ENCODE measurements around the gene UNC13C.

The UNC13C gene

GRCh38 chr15:54026258-54026657 lies 48.0 kb downstream of the UNC13C start:
- no peak for DNase-seq (ENCODE audit: low spot score)

DNA sequence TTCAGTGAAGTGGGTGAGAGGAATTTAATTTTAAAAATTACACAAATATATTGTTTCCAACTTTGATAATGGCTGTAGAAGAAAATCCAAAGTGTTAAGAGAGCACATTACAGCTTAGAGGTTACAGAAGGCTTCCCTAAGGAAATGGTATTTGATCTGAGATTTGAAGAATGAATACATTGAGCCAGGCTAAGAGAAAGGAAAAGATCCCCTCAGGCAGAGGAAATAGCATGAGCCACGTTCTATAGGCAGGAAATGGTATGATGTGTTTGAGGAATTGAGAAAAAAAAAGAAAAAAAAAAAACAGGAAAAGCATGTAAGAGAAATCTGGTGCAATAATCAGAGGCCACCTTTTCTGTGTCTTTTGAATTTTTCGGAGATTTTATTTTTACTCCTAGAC lies 48.6 kb downstream of the UNC13C start:
- no peak for DNase-seq (ENCODE audit: low spot score)

DNA sequence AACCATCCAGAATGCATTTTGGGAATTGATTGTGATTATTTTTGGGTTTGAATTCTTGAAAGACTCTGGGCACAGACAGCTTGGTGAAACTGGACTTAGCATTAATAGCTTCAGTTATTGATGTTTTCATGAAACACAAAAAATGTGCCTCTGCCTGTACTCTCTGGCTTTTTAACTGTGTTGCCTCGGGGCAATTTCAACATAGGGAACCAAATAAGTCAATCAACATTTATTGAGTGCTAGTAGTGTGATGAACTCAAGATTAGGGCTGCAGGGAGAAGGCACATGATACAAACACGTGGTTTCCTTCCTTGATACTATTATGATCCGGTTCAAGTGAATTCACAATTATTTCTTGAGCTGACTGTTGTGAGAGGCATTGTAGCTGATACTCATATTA lies 50.8 kb downstream of the UNC13C start:
- no peak for DNase-seq (ENCODE audit: low spot score)

DNA sequence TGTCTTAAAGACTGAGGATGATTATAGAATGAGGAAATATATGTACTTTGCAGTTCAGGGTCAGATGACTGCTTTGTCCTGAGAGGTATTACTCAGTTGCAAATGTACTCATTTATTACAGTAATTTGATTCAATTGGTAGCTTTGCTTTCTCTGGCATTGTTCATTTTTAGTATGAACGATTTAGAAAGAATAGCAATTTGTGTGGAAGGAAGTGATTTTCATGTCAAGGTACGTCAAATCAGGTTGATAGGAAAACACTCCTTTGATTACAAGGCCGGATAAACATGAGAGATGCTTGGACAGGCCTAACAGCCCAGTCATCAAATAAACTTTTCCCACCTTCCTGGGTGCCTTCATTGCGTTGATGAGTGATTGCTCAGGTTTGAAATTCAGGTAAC lies 53.8 kb downstream of the UNC13C start:
- no peak for DNase-seq (ENCODE audit: low spot score)

GRCh38 chr15:54033356-54033860 lies 55.2 kb downstream of the UNC13C start:
- no peak for DNase-seq (ENCODE audit: low spot score)

DNA sequence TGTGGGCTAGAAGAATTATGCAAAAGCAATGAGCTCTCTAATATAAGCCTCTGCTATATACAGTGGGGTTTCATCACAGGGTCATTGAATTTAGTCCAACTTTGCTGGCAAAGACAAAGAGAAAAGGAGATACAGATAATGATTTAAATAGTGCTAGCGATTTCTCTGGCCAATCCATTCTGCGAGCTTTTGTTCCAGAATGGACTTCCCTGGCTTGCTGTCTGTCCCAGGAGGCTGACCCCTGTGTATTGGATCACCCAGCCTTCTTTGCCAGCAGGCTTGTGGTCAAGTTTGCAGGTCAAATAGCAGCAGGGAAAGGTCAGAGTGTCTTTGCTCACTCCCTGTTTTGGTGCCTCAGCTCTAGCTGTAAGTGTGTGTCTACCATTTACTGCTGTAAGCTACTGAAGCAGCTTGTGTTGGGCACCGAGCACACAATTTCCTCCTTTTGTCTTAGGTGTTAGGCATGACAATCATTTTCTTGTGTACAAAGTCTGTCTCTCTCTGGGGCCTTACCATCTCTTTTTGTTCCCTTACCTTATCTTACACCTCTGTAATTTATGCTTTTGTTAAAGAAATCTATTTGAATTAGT lies 55.7 kb downstream of the UNC13C start:
- no peak for DNase-seq (ENCODE audit: low spot score)

- DNase-seq (ENCODE audit: low spot score) = no peak
Observed at GRCh38 chr15:54035616-54036015, 57.4 kb downstream of the UNC13C start.

DNA sequence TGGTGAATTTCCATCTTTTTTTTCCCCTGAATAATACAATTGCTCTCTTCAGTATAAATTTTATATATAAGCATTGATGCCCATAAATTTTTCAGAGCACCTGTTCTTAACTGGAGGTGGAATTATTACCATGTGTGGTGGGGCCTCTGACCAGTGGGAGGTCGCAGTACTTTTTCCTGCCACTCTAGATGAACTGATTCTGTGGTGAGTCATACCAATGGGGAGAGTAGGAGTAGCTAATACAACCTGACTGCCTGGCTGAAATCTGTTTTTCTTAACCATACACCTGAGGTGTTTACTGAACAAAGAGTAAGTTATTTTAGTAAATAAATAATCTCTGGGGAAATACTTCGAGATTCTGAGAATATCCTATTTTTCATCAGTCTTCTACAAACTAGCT lies 67.2 kb downstream of the UNC13C start:
- no peak for DNase-seq (ENCODE audit: low spot score)

DNA sequence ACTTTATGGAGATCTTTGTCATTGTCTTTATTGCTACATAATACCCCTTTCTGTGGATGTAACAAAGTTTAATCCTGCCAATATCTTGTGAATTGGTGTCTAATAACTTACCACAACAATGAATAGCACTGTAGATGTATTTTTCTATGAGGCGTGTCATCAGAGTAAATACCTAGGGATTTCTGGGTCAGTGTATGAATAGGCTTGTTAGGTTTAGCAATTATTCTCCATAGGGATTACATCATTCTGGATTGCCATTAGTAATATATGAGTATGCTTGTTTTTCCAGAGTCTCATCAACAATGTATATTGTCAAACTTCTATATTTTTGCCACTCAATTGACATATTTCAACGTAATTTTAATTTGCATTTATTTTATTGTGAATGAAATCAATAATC lies 67.9 kb downstream of the UNC13C start:
- no peak for DNase-seq (ENCODE audit: low spot score)

DNA sequence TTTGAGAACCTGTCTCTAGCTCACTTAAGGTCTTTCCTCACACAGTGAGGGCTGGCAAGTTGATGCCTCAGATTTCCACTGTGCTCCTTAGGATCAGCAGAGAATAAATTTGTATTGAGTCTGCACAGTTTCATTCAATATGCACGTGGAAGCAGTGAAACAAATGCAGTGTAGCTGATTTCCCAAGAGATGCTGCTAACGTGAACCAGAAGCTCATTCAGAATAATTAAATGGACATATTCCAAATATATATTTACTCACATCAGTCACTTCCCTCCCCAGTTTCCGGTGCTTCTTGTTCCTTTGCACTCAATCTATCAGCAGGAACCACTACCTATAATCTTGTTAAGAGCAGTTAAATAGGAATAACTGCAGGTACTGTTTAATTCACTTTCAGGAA lies 86.1 kb downstream of the UNC13C start:
- no peak for DNase-seq (ENCODE audit: low spot score)

DNA sequence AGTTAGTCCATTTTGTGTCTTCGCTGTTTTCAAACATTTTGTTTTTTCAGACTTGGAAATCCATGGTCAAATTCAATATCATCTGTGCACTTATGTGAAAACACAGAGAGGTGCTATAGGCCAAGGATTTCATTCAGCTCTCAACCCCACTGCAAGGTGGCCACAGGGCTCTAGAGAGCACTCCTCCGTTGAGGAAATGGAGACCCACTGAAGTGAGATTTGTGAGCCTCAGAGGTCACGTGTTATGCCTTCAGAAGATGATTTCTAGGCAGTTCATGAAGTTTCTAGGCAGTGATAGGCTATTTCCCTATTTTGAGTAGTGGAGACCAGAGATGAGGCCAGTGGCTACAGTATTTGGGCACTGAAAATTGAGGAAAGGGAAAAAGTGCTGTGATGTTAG lies 88.2 kb downstream of the UNC13C start:
- no peak for DNase-seq (ENCODE audit: low spot score)

DNA sequence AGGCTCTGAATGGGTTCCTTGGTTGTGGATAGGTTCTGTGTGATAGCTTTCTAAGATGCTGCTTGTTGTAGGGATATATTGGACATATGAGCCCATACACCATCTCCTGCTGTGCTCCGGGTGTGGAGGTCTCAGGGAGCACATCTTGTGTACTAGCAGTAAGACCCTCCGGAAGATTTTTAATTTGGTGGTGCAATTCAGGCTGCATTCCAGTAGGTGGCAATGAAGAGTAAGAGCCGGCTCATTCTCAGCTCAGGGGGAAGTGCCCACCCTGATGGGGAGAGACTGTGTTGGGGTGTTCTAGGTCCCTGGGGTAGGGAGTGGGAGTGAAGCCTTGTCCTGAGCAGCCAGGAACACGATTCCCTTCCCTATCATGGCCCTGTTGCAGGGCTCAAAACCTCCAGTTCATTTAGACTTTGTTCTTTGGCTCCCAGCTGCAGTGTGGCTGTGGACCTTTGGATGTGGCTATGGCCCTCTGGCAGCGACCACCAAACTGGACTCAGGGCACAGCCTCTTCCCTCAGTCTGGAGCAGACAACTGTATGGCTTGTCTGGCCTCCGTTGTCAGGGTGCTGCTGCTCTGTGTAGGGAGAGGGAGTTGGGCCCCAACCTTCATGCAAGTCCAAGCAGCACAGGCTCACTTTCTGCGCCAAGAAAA lies 104.7 kb downstream of the UNC13C start:
- DNase-seq (ENCODE audit: low spot score) = no peak

GRCh38 chr15:54083501-54083900 lies 105.3 kb downstream of the UNC13C start:
- DNase-seq (ENCODE audit: low spot score) = no peak

DNA sequence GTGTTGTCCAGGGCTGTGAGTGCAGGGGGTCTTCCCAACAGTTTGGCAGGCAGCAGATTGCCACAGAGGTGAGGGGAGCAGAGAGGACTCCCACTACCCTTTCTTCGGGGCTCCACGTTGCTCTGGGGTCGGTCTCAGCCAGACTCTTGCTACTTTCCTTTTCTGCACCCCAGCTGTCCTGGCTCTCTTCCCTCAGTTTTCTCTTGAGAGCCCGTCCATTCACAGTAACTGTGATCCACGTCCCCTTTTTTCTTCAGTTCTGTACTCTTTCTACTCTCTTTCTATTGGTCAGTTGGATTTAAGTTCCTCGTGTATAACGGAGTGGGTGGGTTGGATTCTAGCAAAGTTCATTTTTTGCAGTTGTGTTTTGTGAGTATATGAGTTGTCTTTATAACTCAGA lies 105.8 kb downstream of the UNC13C start:
- DNase-seq (ENCODE audit: low spot score) = no peak

- DNase-seq (ENCODE audit: low spot score) = no peak
Observed at GRCh38 chr15:54088837-54089236, 110.6 kb downstream of the UNC13C start.

DNA sequence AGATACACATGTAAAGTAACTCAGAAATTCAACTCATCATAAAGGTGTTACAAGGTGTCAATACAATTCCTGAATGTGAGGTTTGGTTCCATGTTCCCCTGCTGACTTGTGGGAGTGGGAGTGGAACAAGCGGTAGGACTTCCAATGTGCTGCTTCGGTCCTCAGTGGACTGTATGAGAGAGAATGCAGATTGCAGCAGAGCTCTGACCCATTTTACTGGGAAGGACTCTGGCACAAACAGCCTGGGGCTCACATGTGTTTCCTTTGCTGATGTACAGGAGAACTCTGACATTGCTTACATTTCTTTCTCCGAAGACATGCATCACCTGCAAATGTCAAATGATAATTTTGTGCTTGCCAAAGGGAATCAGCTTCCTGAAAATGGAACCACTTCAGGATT lies 111.5 kb downstream of the UNC13C start:
- no peak for DNase-seq (ENCODE audit: low spot score)

GRCh38 chr15:54091651-54092050 lies 113.4 kb downstream of the UNC13C start:
- DNase-seq (ENCODE audit: low spot score) = no peak

GRCh38 chr15:54094661-54095060 lies 116.4 kb downstream of the UNC13C start:
- DNase-seq (ENCODE audit: low spot score) = no peak

- DNase-seq (ENCODE audit: low spot score) = no peak
Observed at GRCh38 chr15:54097019-54097418, 118.8 kb downstream of the UNC13C start.

DNA sequence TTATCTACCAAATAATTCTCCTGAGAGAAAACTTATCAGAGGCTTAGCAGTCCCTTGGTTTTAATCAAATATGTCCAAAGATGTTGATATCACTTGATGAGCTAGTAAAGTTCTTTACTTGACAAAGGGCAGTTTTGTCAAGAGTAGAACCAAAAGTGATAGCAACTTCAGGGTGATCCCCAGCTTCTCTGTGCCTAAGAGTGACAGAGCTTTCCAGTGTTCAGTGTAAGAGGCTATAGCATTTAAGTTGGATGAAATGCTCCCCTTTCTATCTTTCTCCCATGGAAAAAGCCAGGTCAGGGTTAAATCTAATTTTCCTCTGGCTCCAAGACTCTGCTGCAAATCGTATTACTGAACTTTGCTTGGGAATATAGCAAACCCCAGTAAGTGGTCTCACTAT lies 120.8 kb downstream of the UNC13C start:
- no peak for DNase-seq (ENCODE audit: low spot score)

DNA sequence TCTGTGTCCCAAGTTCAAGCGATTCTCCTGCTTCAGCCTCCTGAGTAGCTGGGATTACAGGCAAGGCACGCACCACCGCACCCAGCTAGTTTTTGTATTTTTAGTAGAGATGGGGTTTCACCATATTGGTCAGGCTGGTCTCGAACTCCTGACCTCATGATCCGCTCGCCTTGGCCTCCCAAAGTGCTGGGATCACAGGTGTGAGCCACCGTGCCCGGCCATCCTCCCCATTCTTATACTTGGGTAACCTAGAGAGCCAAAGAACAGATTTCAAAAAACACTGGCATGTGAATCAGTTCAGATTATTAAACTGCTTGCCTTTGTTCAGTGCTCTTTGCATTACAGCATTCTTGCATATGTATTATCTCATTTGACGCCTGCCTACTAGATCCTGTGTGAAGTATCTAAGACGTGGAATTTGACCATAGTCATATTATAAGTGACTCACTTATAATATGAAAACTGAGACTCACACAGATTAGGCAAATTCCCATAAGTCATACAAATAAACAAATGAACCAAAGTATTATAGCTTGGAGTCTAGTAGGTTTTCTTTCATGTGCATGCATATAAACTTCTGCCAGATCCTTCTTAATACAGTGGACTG lies 123.5 kb downstream of the UNC13C start:
- DNase-seq (ENCODE audit: low spot score) = no peak

- no peak for DNase-seq (ENCODE audit: low spot score)
Observed at GRCh38 chr15:54102704-54103103, 124.5 kb downstream of the UNC13C start.

GRCh38 chr15:54109014-54109413 lies 130.8 kb downstream of the UNC13C start:
- DNase-seq (ENCODE audit: low spot score) = no peak

- DNase-seq (ENCODE audit: low spot score) = no peak
Observed at GRCh38 chr15:54119051-54119450, 140.8 kb downstream of the UNC13C start.

All from SW480 (cell line).